ENCODE data around the gene GALNT8.
"Not testable (repeated sequence)": the region's sequence is repeated elsewhere in the genome, so short reads cannot be mapped to it uniquely, and the experiment has no call there.

GALNT8 gene
- 0.30 to 0.35 reads per million in 2 experiments for total RNA-seq

GRCh38 chr12:4719821-4720636 lies at the start of gene GALNT8:
GALNT8 (plus strand) TSS chr12:4720400; CDS start chr12:4720678, 278 bp downstream.
- DNase-seq (ENCODE audit: low read depth) = no peak

GRCh38 chr12:4679711-4680110 lies 40.5 kb upstream of the GALNT8 start:
- DNase-seq (ENCODE audit: low read depth) = no peak

GRCh38 chr12:4681732-4682131 lies 38.5 kb upstream of the GALNT8 start:
- DNase-seq (ENCODE audit: low read depth) = no peak

- DNase-seq (ENCODE audit: low read depth) = no peak
These were observed 34.9 kb upstream of the GALNT8 start for GRCh38 chr12:4685317-4685716.

GRCh38 chr12:4690760-4691159 lies 29.4 kb upstream of the GALNT8 start:
- DNase-seq (ENCODE audit: low read depth) = no peak

GRCh38 chr12:4700621-4701026 lies 19.6 kb upstream of the GALNT8 start:
- no peak for DNase-seq (ENCODE audit: low read depth)

- DNase-seq (ENCODE audit: low read depth) = no peak
These were observed 18.6 kb upstream of the GALNT8 start for GRCh38 chr12:4701395-4702190.

GRCh38 chr12:4703676-4704075 lies 16.5 kb upstream of the GALNT8 start:
- DNase-seq (ENCODE audit: low read depth) = no peak

- DNase-seq (ENCODE audit: low read depth) = no peak
These were observed 14.4 kb upstream of the GALNT8 start for GRCh38 chr12:4705824-4706223.

GRCh38 chr12:4707306-4707705 lies 12.9 kb upstream of the GALNT8 start:
- no peak for DNase-seq (ENCODE audit: low read depth)

GRCh38 chr12:4710113-4710512 lies 10.1 kb upstream of the GALNT8 start:
- no peak for DNase-seq (ENCODE audit: low read depth)

GRCh38 chr12:4714879-4715278 lies 5.3 kb upstream of the GALNT8 start:
- DNase-seq (ENCODE audit: low read depth) = no peak

GRCh38 chr12:4717806-4718205 lies 2.4 kb upstream of the GALNT8 start:
- DNase-seq (ENCODE audit: low read depth) = no peak

- no peak for DNase-seq (ENCODE audit: low read depth)
These were observed 416 bp downstream of the GALNT8 start for GRCh38 chr12:4720637-4720995.

GRCh38 chr12:4721587-4721986 lies 1.4 kb downstream of the GALNT8 start:
- not testable (repeated sequence) for DNase-seq (ENCODE audit: low read depth)

- no peak for DNase-seq (ENCODE audit: low read depth)
These were observed 3.0 kb downstream of the GALNT8 start for GRCh38 chr12:4723226-4723625.

GRCh38 chr12:4725057-4725456 lies 4.9 kb downstream of the GALNT8 start:
- DNase-seq (ENCODE audit: low read depth) = no peak

- DNase-seq (ENCODE audit: low read depth) = no peak
These were observed 14.6 kb downstream of the GALNT8 start for GRCh38 chr12:4734625-4735340.

- DNase-seq (ENCODE audit: low read depth) = no peak
These were observed 15.9 kb downstream of the GALNT8 start for GRCh38 chr12:4736091-4736490.

- DNase-seq (ENCODE audit: low read depth) = no peak
These were observed 18.3 kb downstream of the GALNT8 start for GRCh38 chr12:4738541-4738940.

GRCh38 chr12:4742416-4742970 lies 22.3 kb downstream of the GALNT8 start:
- DNase-seq (ENCODE audit: low read depth) = no peak

GRCh38 chr12:4743046-4743445 lies 22.8 kb downstream of the GALNT8 start:
- no peak for DNase-seq (ENCODE audit: low read depth)
